ENCODE measurements around the gene DIMT1.

DNA sequence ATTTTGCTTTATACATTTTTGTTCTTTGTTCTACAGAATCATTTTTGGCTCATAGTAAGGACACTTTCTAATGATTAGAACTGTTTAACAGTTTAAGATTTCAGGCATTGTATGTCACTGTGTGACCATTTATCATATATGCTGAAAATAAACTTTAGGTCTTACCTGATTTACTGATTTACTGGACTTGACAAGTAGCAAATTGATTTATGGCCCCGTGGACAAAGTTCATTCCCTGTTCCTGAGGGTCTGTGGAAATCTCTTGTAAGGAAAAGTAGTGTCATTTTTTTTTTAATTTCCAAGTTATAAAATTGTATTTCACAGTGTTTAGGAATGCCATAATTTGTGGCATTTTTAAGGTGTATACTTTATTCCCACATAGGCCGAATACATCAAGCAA, 57.0 kb downstream of the DIMT1 start:
- TF ChIP-seq POLR2AphosphoS5 (IDR thresholded peaks at IDR 0.05) (no peak), POLR2A (IDR thresholded peaks at IDR 0.05; ENCODE audit: low read depth) (no peak)
- TF ChIP-seq, protein P1, sequence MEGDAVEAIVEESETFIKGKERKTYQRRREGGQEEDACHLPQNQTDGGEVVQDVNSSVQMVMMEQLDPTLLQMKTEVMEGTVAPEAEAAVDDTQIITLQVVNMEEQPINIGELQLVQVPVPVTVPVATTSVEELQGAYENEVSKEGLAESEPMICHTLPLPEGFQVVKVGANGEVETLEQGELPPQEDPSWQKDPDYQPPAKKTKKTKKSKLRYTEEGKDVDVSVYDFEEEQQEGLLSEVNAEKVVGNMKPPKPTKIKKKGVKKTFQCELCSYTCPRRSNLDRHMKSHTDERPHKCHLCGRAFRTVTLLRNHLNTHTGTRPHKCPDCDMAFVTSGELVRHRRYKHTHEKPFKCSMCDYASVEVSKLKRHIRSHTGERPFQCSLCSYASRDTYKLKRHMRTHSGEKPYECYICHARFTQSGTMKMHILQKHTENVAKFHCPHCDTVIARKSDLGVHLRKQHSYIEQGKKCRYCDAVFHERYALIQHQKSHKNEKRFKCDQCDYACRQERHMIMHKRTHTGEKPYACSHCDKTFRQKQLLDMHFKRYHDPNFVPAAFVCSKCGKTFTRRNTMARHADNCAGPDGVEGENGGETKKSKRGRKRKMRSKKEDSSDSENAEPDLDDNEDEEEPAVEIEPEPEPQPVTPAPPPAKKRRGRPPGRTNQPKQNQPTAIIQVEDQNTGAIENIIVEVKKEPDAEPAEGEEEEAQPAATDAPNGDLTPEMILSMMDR (IDR thresholded peaks at IDR 0.05): no peak

Measured in esophagus muscularis mucosa (tissue), 3 donors.